H9 (cell line): ENCODE results near the gene ZNF860. TPM values are rescaled to one million over a fixed set of nuclear protein-coding genes. Genes with fewer than 3 reads are reported as not detected.

Experiments
- DNase-seq: peaks from one replicate; pipeline ENCODE4 v3.0.0-alpha.2; 2017
- H2AFZ ChIP-seq: one replicate; pipeline ENCODE4 v1.6.1; 2013; ENCODE audit warnings: mild to moderate bottlenecking, low read length, control low read depth, moderate library complexity
- H2AK5ac ChIP-seq: 2 replicates; pipeline ENCODE4 v1.6.1; 2013; ENCODE audit warnings: low read length, control low read depth, mixed read lengths; ENCODE audit not compliant: insufficient read length
- H2BK120ac ChIP-seq: one replicate; pipeline ENCODE4 v1.6.1; 2013; ENCODE audit warnings: low read depth, mild to moderate bottlenecking, low read length, control low read depth, inconsistent platforms; ENCODE audit not compliant: poor library complexity, severe bottlenecking
- H2BK12ac ChIP-seq: 2 replicates; pipeline ENCODE4 v1.6.1; 2013; ENCODE audit warnings: low read length, control low read depth, mixed read lengths, low read depth; ENCODE audit not compliant: insufficient read length
- H2BK15ac ChIP-seq: 2 replicates; pipeline ENCODE4 v1.6.1; 2013; ENCODE audit warnings: low read depth, low read length, control low read depth
- H2BK20ac ChIP-seq: one replicate; pipeline ENCODE4 v1.6.1; 2013; ENCODE audit warnings: low read depth, mild to moderate bottlenecking, low read length, control low read depth, inconsistent platforms; ENCODE audit not compliant: poor library complexity, severe bottlenecking
- H2BK5ac ChIP-seq: 2 replicates; pipeline ENCODE4 v1.6.1; 2013; ENCODE audit warnings: low read length, control low read depth, mixed read lengths; ENCODE audit not compliant: insufficient read length
- H3K14ac ChIP-seq: 2 replicates; pipeline ENCODE4 v1.6.1; 2013; ENCODE audit warnings: low read length, control low read depth; ENCODE audit not compliant: insufficient read depth
- H3K18ac ChIP-seq: 2 replicates; pipeline ENCODE4 v1.6.1; 2013; ENCODE audit warnings: low read depth, mild to moderate bottlenecking, mixed read lengths, low read length, control low read depth; ENCODE audit not compliant: insufficient read length
- H3K23ac ChIP-seq: 2 replicates; pipeline ENCODE4 v1.6.1; 2013; ENCODE audit warnings: low read length, control low read depth, mixed read lengths, low read depth; ENCODE audit not compliant: insufficient read length
- H3K23me2 ChIP-seq: 2 replicates; pipeline ENCODE4 v1.6.1; 2013; ENCODE audit warnings: low read depth, mild to moderate bottlenecking, mixed read lengths, low read length, control low read depth; ENCODE audit not compliant: insufficient read length, poor library complexity, severe bottlenecking
- H3K27ac ChIP-seq: 2 replicates; pipeline ENCODE4 v1.5.1; 2013; ENCODE audit warnings: low read length, control low read depth, mixed read lengths, low read depth; ENCODE audit not compliant: insufficient read length
- H3K27me3 ChIP-seq: 2 replicates; pipeline ENCODE4 v1.6.1; 2013; ENCODE audit warnings: low read length, control low read depth, inconsistent platforms; ENCODE audit not compliant: insufficient read depth
- H3K4ac ChIP-seq: 2 replicates; pipeline ENCODE4 v1.6.1; 2013; ENCODE audit warnings: low read depth, mild to moderate bottlenecking, control low read depth, inconsistent platforms, low read length, moderate library complexity
- H3K4me1 ChIP-seq: 2 replicates; pipeline ENCODE4 v1.6.1; 2013; ENCODE audit warnings: low read length, control low read depth, inconsistent platforms; ENCODE audit not compliant: insufficient read depth
- H3K4me2 ChIP-seq: 2 replicates; pipeline ENCODE4 v1.6.1; 2013; ENCODE audit warnings: low read length, control low read depth, mixed read lengths; ENCODE audit not compliant: insufficient read length, insufficient read depth
- H3K56ac ChIP-seq: 2 replicates; pipeline ENCODE4 v1.6.1; 2013; ENCODE audit warnings: low read depth, mild to moderate bottlenecking, mixed read lengths, low read length, control low read depth; ENCODE audit not compliant: insufficient read length
- H3K79me1 ChIP-seq: 2 replicates; pipeline ENCODE4 v1.6.1; 2013; ENCODE audit warnings: low read depth, mild to moderate bottlenecking, moderate library complexity, low read length, control low read depth, inconsistent platforms; ENCODE audit not compliant: insufficient read depth, poor library complexity, severe bottlenecking
- H3K79me2 ChIP-seq: 2 replicates; pipeline ENCODE4 v1.6.1; 2013; ENCODE audit warnings: low read length, control low read depth, inconsistent platforms; ENCODE audit not compliant: insufficient read depth
- H3K9ac ChIP-seq: 2 replicates; pipeline ENCODE4 v1.6.1; 2013; ENCODE audit warnings: low read length, control low read depth, mixed read lengths; ENCODE audit not compliant: insufficient read length; ENCODE audit errors: extremely low read depth
- H3K9me3 ChIP-seq: one replicate; pipeline ENCODE4 v1.6.1; 2013; ENCODE audit warnings: low read depth, low read length, inconsistent platforms; ENCODE audit not compliant: control insufficient read depth
- H3T11ph ChIP-seq: one replicate; pipeline ENCODE4 v1.6.1; 2013; ENCODE audit warnings: mild to moderate bottlenecking, low read length, control low read depth, inconsistent platforms
- H4K20me1 ChIP-seq: one replicate; pipeline ENCODE4 v1.6.1; 2013; ENCODE audit not compliant: control insufficient read depth, insufficient read length, insufficient read depth
- H4K5ac ChIP-seq: 2 replicates; pipeline ENCODE4 v1.6.1; 2013; ENCODE audit warnings: low read depth, mild to moderate bottlenecking, mixed read lengths, low read length, control low read depth; ENCODE audit not compliant: insufficient read length
- H4K8ac ChIP-seq: replicated peaks from 2 replicates; pipeline ENCODE4 v1.6.1; 2013; ENCODE audit warnings: low read length, control low read depth, mixed read lengths, low read depth; ENCODE audit not compliant: insufficient read length
- H4K91ac ChIP-seq: 2 replicates; pipeline ENCODE4 v1.6.1; 2013; ENCODE audit warnings: low read depth, mild to moderate bottlenecking, moderate library complexity, mixed read lengths, low read length, control low read depth; ENCODE audit not compliant: insufficient read length
- H3K27ac Mint-ChIP-seq, 3 experiments: 2 replicates in 2 of 3; 3 replicates in 1 of 3; pipeline ENCODE4 v1.8.0; 2020 to 2021; ENCODE audit warnings: mixed read lengths in 3 of 3, mild to moderate bottlenecking in 1 of 3, moderate library complexity in 1 of 3
- H3K27me3 Mint-ChIP-seq: 2 replicates; pipeline ENCODE4 v1.8.0; 2021; ENCODE audit warnings: low read depth, mild to moderate bottlenecking, moderate library complexity, mixed read lengths
- H3K36me3 Mint-ChIP-seq, 3 experiments: 2 replicates in 2 of 3; 3 replicates in 1 of 3; pipeline ENCODE4 v1.8.0; 2020 to 2021; ENCODE audit warnings: low read depth in 3 of 3, mixed read lengths in 3 of 3; ENCODE audit not compliant: insufficient read depth in 1 of 3
- H3K4me1 Mint-ChIP-seq, 2 experiments: 2 replicates each; pipeline ENCODE4 v1.8.0; 2020; ENCODE audit warnings: mixed read lengths in 2 of 2
- H3K4me3 Mint-ChIP-seq, 2 experiments: 2 replicates in 1 of 2; 3 replicates in 1 of 2; pipeline ENCODE4 v1.8.0; 2020 to 2021; ENCODE audit warnings: mild to moderate bottlenecking in 2 of 2, mixed read lengths in 2 of 2, moderate library complexity in 1 of 2
- H3K9me3 Mint-ChIP-seq, 2 experiments: 2 replicates in 1 of 2; 3 replicates in 1 of 2; pipeline ENCODE4 v1.8.0; 2020; ENCODE audit warnings: mild to moderate bottlenecking in 2 of 2, mixed read lengths in 2 of 2, moderate library complexity in 1 of 2
- CTCF ChIP-seq: fragments of 200-600 bp; sonication (generic); conservative IDR thresholded peaks from 3 replicates; pipeline ENCODE4 v1.8.0; 2021; ENCODE audit warnings: antibody characterized with exemption, mild to moderate bottlenecking
- WGBS: extraction: QIAGEN DNeasy Blood & Tissue Kit; methylation state at CpG from one replicate; pipeline ENCODE4 v1.1.7; 2013; ENCODE audit warnings: missing lambda C conversion rate, low lambda C conversion rate, mixed read lengths; ENCODE audit not compliant: insufficient read length; ENCODE audit errors: extremely low coverage; 5-methylcytosine and 5-hydroxymethylcytosine counted together
- total RNA-seq: library from RNA; stranded (reverse); gene quantifications from 2 replicates; pipeline ENCODE4 v1.2.1, GENCODE V29; 2021

Gene ZNF860
- total RNA-seq, 1 experiment from 2014 or later, result 2.6 TPM

GRCh38 chr3:31966978-31967591 is 14.5 kb upstream of the ZNF860 start:
- H2BK15ac ChIP-seq, result no peak overlapping the region
- H3K4me3 Mint-ChIP-seq, result no peak overlapping the region
- H3K56ac ChIP-seq, result no peak overlapping the region
- H3K79me2 ChIP-seq, result peaks cover 24% of the 10 kb centered on the region; the same call in 1 of the 2 replicates
- no CpG with 5 or more reads among the region's 4 CpGs for WGBS
- no peaks in the 10 kb centered on the region for H3K79me1 ChIP-seq
- no peaks in the 10 kb centered on the region for H3K27me3 Mint-ChIP-seq
- no peak overlapping the region for H4K91ac ChIP-seq
- no peak overlapping the region for H3T11ph ChIP-seq
- H3K27ac Mint-ChIP-seq, result peak overlapping the region in 1 of 3 experiments; percentile 76; a peak in 1 of 7 replicates
- H2AFZ ChIP-seq, result no peak overlapping the region
- H2BK20ac ChIP-seq, result no peak overlapping the region
- no peak overlapping the region for H3K23ac ChIP-seq
- peaks cover 0 to 11% (median 2%) of the 10 kb centered on the region in 3 experiments; a peak in 2 of 7 replicates for H3K36me3 Mint-ChIP-seq
- peaks cover 22% of the 10 kb centered on the region for H3K4me1 ChIP-seq
- no peak overlapping the region for H3K18ac ChIP-seq
- H2AK5ac ChIP-seq, result no peak overlapping the region
- H3K4me2 ChIP-seq, result no peak overlapping the region
- no peak overlapping the region for H2BK120ac ChIP-seq
- H3K9ac ChIP-seq, result no peak overlapping the region
- H3K9me3 ChIP-seq, result no peaks in the 10 kb centered on the region
- no peak for DNase-seq
- H4K20me1 ChIP-seq, result no peaks in the 10 kb centered on the region
- no peak overlapping the region for H2BK12ac ChIP-seq
- no peaks in the 10 kb centered on the region for H3K9me3 Mint-ChIP-seq
- no peak overlapping the region for H2BK5ac ChIP-seq
- no peaks in the 10 kb centered on the region for H3K23me2 ChIP-seq
- no peak for TF ChIP-seq CTCF
- H4K8ac ChIP-seq, result no peak overlapping the region
- H3K4ac ChIP-seq, result no peak overlapping the region
- no peak overlapping the region for H3K14ac ChIP-seq
- no peak overlapping the region for H4K5ac ChIP-seq
- H3K27ac ChIP-seq, result no peak overlapping the region
- peaks cover 46 to 49% of the 10 kb centered on the region in 2 experiments for H3K4me1 Mint-ChIP-seq
- no peaks in the 10 kb centered on the region for H3K27me3 ChIP-seq
